ENCODE measurements around the gene TMX2.

The TMX2 gene

GRCh38 chr11:57758174-57758573, 45.8 kb downstream of the TMX2 start:
- TF ChIP-seq TAF1 (IDR thresholded peaks at IDR 0.05; ENCODE audit: low read depth) (no peak), REST (IDR thresholded peaks at IDR 0.05; ENCODE audit: low read depth) (no peak), CEBPB (IDR thresholded peaks at IDR 0.05) (no peak), TCF12 (IDR thresholded peaks at IDR 0.05; ENCODE audit: low read depth) (no peak), RAD21 (IDR thresholded peaks at IDR 0.05; ENCODE audit: low read depth) (no peak)

GRCh38 chr11:57761301-57762234, 49.2 kb downstream of the TMX2 start, which contains the start of gene CTNND1:
Gene CTNND1, plus strand, starts transcription at chr11:57761802. Its CDS starts 29,677 bp downstream, at chr11:57791479.
- TF ChIP-seq ZBTB7A (IDR thresholded peaks at IDR 0.05; ENCODE audit: low read depth) (no peak), RAD21 (IDR thresholded peaks at IDR 0.05; ENCODE audit: low read depth) (no peak), CREB1 (IDR thresholded peaks at IDR 0.05; ENCODE audit: low read depth) (peak; percentile 46; the same call in 1 of the 2 replicates), EGR1 (IDR thresholded peaks at IDR 0.05) (no peak), CEBPB (IDR thresholded peaks at IDR 0.05) (no peak), MAX (IDR thresholded peaks at IDR 0.05) (no peak), TCF12 (IDR thresholded peaks at IDR 0.05; ENCODE audit: low read depth) (no peak), YY1 (IDR thresholded peaks at IDR 0.05; ENCODE audit: low read depth) (peak; percentile 84), USF1 (IDR thresholded peaks at IDR 0.05) (no peak), EP300 (IDR thresholded peaks at IDR 0.05; ENCODE audit: borderline replicate concordance) (peak; percentile 21; the same call in 1 of the 2 replicates), TAF1 (IDR thresholded peaks at IDR 0.05; ENCODE audit: low read depth) (peak; percentile 70), NFIC (IDR thresholded peaks at IDR 0.05) (0 out of 2 replicates have a peak, but pooled peaks have one; percentile 20)

- TF ChIP-seq ZBTB7A (IDR thresholded peaks at IDR 0.05; ENCODE audit: low read depth), result no peak
- TF ChIP-seq USF1 (IDR thresholded peaks at IDR 0.05), result no peak
- no peak for TF ChIP-seq TEAD4 (IDR thresholded peaks at IDR 0.05)
- no peak for TF ChIP-seq NFIC (IDR thresholded peaks at IDR 0.05)
- no peak for TF ChIP-seq RAD21 (IDR thresholded peaks at IDR 0.05; ENCODE audit: low read depth)
- no peak for TF ChIP-seq TCF12 (IDR thresholded peaks at IDR 0.05; ENCODE audit: low read depth)
- no peak for TF ChIP-seq CEBPB (IDR thresholded peaks at IDR 0.05)
- TF ChIP-seq YY1 (IDR thresholded peaks at IDR 0.05; ENCODE audit: low read depth), result no peak
- TF ChIP-seq MAX (IDR thresholded peaks at IDR 0.05), result no peak
- TF ChIP-seq TAF1 (IDR thresholded peaks at IDR 0.05; ENCODE audit: low read depth), result no peak
- TF ChIP-seq CREB1 (IDR thresholded peaks at IDR 0.05; ENCODE audit: low read depth), result no peak
- no peak for TF ChIP-seq EP300 (IDR thresholded peaks at IDR 0.05; ENCODE audit: borderline replicate concordance)
- TF ChIP-seq FOXM1 (IDR thresholded peaks at IDR 0.05; ENCODE audit: borderline replicate concordance, low read depth), result no peak
- TF ChIP-seq REST (IDR thresholded peaks at IDR 0.05; ENCODE audit: low read depth), result no peak
- TF ChIP-seq EGR1 (IDR thresholded peaks at IDR 0.05), result no peak
These were observed 50.0 kb downstream of the TMX2 start for GRCh38 chr11:57762235-57762861.

- TF ChIP-seq TAF1 (IDR thresholded peaks at IDR 0.05; ENCODE audit: low read depth) (no peak), MAX (IDR thresholded peaks at IDR 0.05) (no peak), ZBTB7A (IDR thresholded peaks at IDR 0.05; ENCODE audit: low read depth) (no peak), REST (IDR thresholded peaks at IDR 0.05; ENCODE audit: low read depth) (no peak), FOXM1 (IDR thresholded peaks at IDR 0.05; ENCODE audit: borderline replicate concordance, low read depth) (no peak), TEAD4 (IDR thresholded peaks at IDR 0.05) (no peak), CREB1 (IDR thresholded peaks at IDR 0.05; ENCODE audit: low read depth) (no peak), EGR1 (IDR thresholded peaks at IDR 0.05) (no peak), NFIC (IDR thresholded peaks at IDR 0.05) (no peak)
These were observed 51.2 kb downstream of the TMX2 start for GRCh38 chr11:57763568-57763967.

Measured in Ishikawa (cell line).